GM19397 (cell line): ENCODE measurements around the gene MXD1.

ENCODE experiments used
- ATAC-seq: cut with Tn5 transposase; IDR thresholded peaks from one replicate; pipeline ENCODE4 v1.9.1; 2021; ENCODE audit warnings: mild to moderate bottlenecking, moderate library complexity; ENCODE audit not compliant: unreplicated experiment

MXD1 gene

GRCh38 chr2:69933254-69933828 lies 18.4 kb downstream of the MXD1 start:
- no peak for ATAC-seq

- ATAC-seq = no peak
Observed at GRCh38 chr2:69933839-69934613, 19.1 kb downstream of the MXD1 start.

GRCh38 chr2:69934614-69934908 lies 19.7 kb downstream of the MXD1 start:
- no peak for ATAC-seq

- ATAC-seq = no peak
Observed at GRCh38 chr2:69935011-69935410, 20.1 kb downstream of the MXD1 start.

- ATAC-seq = no peak
Observed at GRCh38 chr2:69936906-69937305, 22.0 kb downstream of the MXD1 start.

GRCh38 chr2:69937968-69938367 lies 23.1 kb downstream of the MXD1 start:
- no peak for ATAC-seq

- no peak for ATAC-seq
Observed at GRCh38 chr2:69939722-69940121, 24.8 kb downstream of the MXD1 start.

GRCh38 chr2:69940691-69941090 lies 25.8 kb downstream of the MXD1 start:
- ATAC-seq = no peak

GRCh38 chr2:69943000-69943842 lies 28.3 kb downstream of the MXD1 start:
- no peak for ATAC-seq

- no peak for ATAC-seq
Observed at GRCh38 chr2:69943843-69944525, 29.1 kb downstream of the MXD1 start.

GRCh38 chr2:69944756-69945155 lies 29.8 kb downstream of the MXD1 start:
- no peak for ATAC-seq

- no peak for ATAC-seq
Observed at GRCh38 chr2:69945441-69945840, 30.5 kb downstream of the MXD1 start.

GRCh38 chr2:69945941-69946340 lies 31.0 kb downstream of the MXD1 start:
- ATAC-seq = no peak

- peak; percentile 76 for ATAC-seq
Observed at GRCh38 chr2:69946351-69947324, 31.7 kb downstream of the MXD1 start.

GRCh38 chr2:69947325-69947931 lies 32.5 kb downstream of the MXD1 start:
- no peak for ATAC-seq

- ATAC-seq = no peak
Observed at GRCh38 chr2:69948032-69948962, 33.4 kb downstream of the MXD1 start.

- no peak for ATAC-seq
Observed at GRCh38 chr2:69948963-69949645, 34.2 kb downstream of the MXD1 start.

GRCh38 chr2:69950241-69950640 lies 35.3 kb downstream of the MXD1 start:
- ATAC-seq = no peak
